Neural crest cell (in vitro differentiated cells): ENCODE measurements around the gene MYLK2. TPM values are rescaled to one million over a fixed set of nuclear protein-coding genes. Genes with fewer than 3 reads are reported as not detected.

Experiments used
- DNase-seq: peaks from one replicate; pipeline ENCODE4 v3.0.0; 2021; ENCODE audit warnings: low read depth, mixed read lengths, low spot score
- H3K27ac Mint-ChIP-seq: one replicate; pipeline ENCODE4 v1.8.0; 2021; ENCODE audit warnings: mild to moderate bottlenecking, mixed read lengths; ENCODE audit not compliant: unreplicated experiment
- H3K27me3 Mint-ChIP-seq: 2 replicates; pipeline ENCODE4 v1.8.0; 2021; ENCODE audit warnings: low read depth, mild to moderate bottlenecking, mixed read lengths
- H3K36me3 Mint-ChIP-seq: 2 replicates; pipeline ENCODE4 v1.8.0; 2021; ENCODE audit warnings: low read depth, mild to moderate bottlenecking, mixed read lengths
- H3K4me1 Mint-ChIP-seq: 2 replicates; pipeline ENCODE4 v1.8.0; 2021; ENCODE audit warnings: mixed read lengths
- H3K4me3 Mint-ChIP-seq: one replicate; pipeline ENCODE4 v1.8.0; 2021; ENCODE audit warnings: mild to moderate bottlenecking, mixed read lengths
- H3K9me3 Mint-ChIP-seq: 2 replicates; pipeline ENCODE4 v1.8.0; 2021; ENCODE audit warnings: mixed read lengths
- total RNA-seq: library from RNA; stranded (reverse); gene quantifications from 2 replicates; pipeline ENCODE4 v1.2.1, GENCODE V29; 2021
- TF ChIP-seq, protein P1 (sequence below): fragments of 200-600 bp; sonication (generic); conservative IDR thresholded peaks from 2 replicates; pipeline ENCODE4 v1.5.0; 2021; ENCODE audit warnings: antibody characterized with exemption, mild to moderate bottlenecking

MYLK2 gene
- total RNA-seq, 1 donor from 2014 or later = 1.6 TPM

- Mint-ChIP-seq H3K4me1 (peaks cover 22% of the 10 kb centered on the region), H3K9me3 (no peaks in the 10 kb centered on the region), H3K36me3 (no peaks in the 10 kb centered on the region), H3K4me3 (no peak within 1 kb of the TSS), H3K27me3 (peaks cover 14% of the 10 kb centered on the region), H3K27ac (no peak within 1 kb of the TSS)
- TF ChIP-seq, protein P1, sequence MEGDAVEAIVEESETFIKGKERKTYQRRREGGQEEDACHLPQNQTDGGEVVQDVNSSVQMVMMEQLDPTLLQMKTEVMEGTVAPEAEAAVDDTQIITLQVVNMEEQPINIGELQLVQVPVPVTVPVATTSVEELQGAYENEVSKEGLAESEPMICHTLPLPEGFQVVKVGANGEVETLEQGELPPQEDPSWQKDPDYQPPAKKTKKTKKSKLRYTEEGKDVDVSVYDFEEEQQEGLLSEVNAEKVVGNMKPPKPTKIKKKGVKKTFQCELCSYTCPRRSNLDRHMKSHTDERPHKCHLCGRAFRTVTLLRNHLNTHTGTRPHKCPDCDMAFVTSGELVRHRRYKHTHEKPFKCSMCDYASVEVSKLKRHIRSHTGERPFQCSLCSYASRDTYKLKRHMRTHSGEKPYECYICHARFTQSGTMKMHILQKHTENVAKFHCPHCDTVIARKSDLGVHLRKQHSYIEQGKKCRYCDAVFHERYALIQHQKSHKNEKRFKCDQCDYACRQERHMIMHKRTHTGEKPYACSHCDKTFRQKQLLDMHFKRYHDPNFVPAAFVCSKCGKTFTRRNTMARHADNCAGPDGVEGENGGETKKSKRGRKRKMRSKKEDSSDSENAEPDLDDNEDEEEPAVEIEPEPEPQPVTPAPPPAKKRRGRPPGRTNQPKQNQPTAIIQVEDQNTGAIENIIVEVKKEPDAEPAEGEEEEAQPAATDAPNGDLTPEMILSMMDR = no peak
- DNase-seq = peak; percentile 37
Measured at GRCh38 chr20:31845300-31845863, 26.2 kb downstream of the MYLK2 start, which contains the start of gene FOXS1. Gene FOXS1 (minus strand): TSS chr20:31845604. CDS start chr20:31845542, 62 bp downstream.

- Mint-ChIP-seq H3K4me3 (no peak overlapping the region), H3K4me1 (peaks cover 22% of the 10 kb centered on the region), H3K9me3 (no peaks in the 10 kb centered on the region), H3K27me3 (peaks cover 25% of the 10 kb centered on the region), H3K27ac (no peak overlapping the region), H3K36me3 (no peaks in the 10 kb centered on the region)
- TF ChIP-seq, protein P1 = peak; percentile 23
- DNase-seq = no peak
Measured at GRCh38 chr20:31846793-31847138, 27.6 kb downstream of the MYLK2 start.

- Mint-ChIP-seq H3K27me3 (peaks cover 25% of the 10 kb centered on the region), H3K4me3 (no peak overlapping the region), H3K36me3 (no peaks in the 10 kb centered on the region), H3K4me1 (peaks cover 9% of the 10 kb centered on the region), H3K9me3 (no peaks in the 10 kb centered on the region), H3K27ac (no peak overlapping the region)
- no peak for DNase-seq
- TF ChIP-seq, protein P1 = no peak
Measured at GRCh38 chr20:31848088-31848999, 29.2 kb downstream of the MYLK2 start.

DNA sequence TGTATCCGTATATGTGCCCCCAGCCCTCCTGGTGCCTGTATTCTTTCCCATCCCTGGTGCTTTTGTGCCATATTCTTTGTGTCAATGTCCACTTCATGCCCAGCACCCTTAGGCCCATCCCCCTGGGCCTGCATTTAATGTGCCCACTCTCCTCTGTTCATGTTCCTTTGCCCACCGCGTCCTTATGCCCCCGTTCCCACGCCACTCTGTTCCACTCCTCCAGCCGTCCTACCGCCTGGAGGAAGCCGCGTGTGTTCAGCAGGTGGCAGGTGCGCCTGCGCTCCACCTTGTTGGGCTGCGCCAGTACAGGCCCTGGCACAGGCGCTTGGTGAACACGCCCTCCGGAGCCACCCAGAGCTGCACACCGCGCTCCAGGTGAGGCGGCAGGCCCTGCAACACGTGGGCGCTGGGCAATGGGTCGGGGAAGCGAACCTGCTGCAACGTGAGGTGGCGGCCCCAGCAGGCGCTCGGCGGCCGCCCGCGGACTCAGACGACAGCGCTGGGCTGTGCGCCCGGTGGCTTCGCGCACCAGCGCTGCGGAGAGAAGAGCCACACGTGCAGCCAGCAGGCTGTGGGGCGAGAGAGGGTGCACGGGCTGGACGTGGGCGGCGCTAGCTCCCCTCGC is 30.3 kb downstream of the MYLK2 start:
- H3K27ac Mint-ChIP-seq = no peak overlapping the region
- peaks cover 29% of the 10 kb centered on the region for H3K27me3 Mint-ChIP-seq
- no peak overlapping the region for H3K4me3 Mint-ChIP-seq

More for the DNA sequence above, 30.3 kb downstream of the MYLK2 start:
- H3K4me1 Mint-ChIP-seq = no peaks in the 10 kb centered on the region
- TF ChIP-seq, protein P1 = no peak
- DNase-seq = no peak
- no peaks in the 10 kb centered on the region for H3K9me3 Mint-ChIP-seq
- no peaks in the 10 kb centered on the region for H3K36me3 Mint-ChIP-seq
